Measurements from ENCODE around the gene SORCS2. TPM values are rescaled to one million over a fixed set of nuclear protein-coding genes. Genes with fewer than 3 reads are reported as not detected.

SORCS2 gene
- total and polyA plus RNA-seq, 8 donors: 4.6 to 9.7 (median 7.2) TPM

GRCh38 chr4:7233601-7234000 is 41.3 kb downstream of the SORCS2 start:
- ATAC-seq (no peak), DNase-seq (no peak)
- Histone ChIP-seq H3K9me3 (peaks cover 0 to 6% of the 10 kb centered on the region in 2 donors), H3K4me1 (no peaks in the 10 kb centered on the region), H3K27me3 (peaks cover 0 to 6% of the 10 kb centered on the region in 2 donors), H3K4me3 (no peak overlapping the region), H3K27ac (no peak overlapping the region), H3K36me3 (no peaks in the 10 kb centered on the region)
- intact Hi-C loops (cut with DNase I): no loop called here
- TF ChIP-seq CTCF (IDR thresholded peaks at IDR 0.05): no peak

- intact Hi-C loops (cut with DNase I): no loop called here
- Histone ChIP-seq H3K36me3 (no peaks in the 10 kb centered on the region), H3K27me3 (peaks cover 0 to 6% of the 10 kb centered on the region in 2 donors), H3K9me3 (peaks cover 0 to 8% of the 10 kb centered on the region in 2 donors), H3K4me3 (no peak overlapping the region), H3K4me1 (no peaks in the 10 kb centered on the region), H3K27ac (no peak overlapping the region)
- DNase-seq: peak in 1 of 4 donors; percentile 49
- ATAC-seq: no peak
- TF ChIP-seq CTCF (IDR thresholded peaks at IDR 0.05): no peak
These were observed 42.2 kb downstream of the SORCS2 start for GRCh38 chr4:7234355-7235029.

GRCh38 chr4:7235030-7235380 is 42.7 kb downstream of the SORCS2 start:
- no peak for ATAC-seq

GRCh38 chr4:7236847-7237246 is 44.5 kb downstream of the SORCS2 start:
- Histone ChIP-seq H3K4me3 (no peak overlapping the region), H3K27me3 (peaks cover 0 to 12% of the 10 kb centered on the region in 2 donors), H3K36me3 (no peaks in the 10 kb centered on the region), H3K27ac (no peak overlapping the region), H3K4me1 (no peaks in the 10 kb centered on the region), H3K9me3 (peaks cover 0 to 8% of the 10 kb centered on the region in 2 donors)
- no peak for TF ChIP-seq CTCF (IDR thresholded peaks at IDR 0.05)
- DNase-seq (peak in 1 of 4 donors; percentile 31), ATAC-seq (no peak)
- intact Hi-C loops (cut with DNase I): no loop called here

More at GRCh38 chr4:7235030-7235380, 42.7 kb downstream of the SORCS2 start:
- H3K4me3 ChIP-seq: no peak overlapping the region
- no peak for TF ChIP-seq CTCF (IDR thresholded peaks at IDR 0.05)
- no peaks in the 10 kb centered on the region for H3K36me3 ChIP-seq
- DNase-seq: peak in 1 of 4 donors; percentile 67
- intact Hi-C loops (cut with DNase I): no loop called here
- no peaks in the 10 kb centered on the region for H3K4me1 ChIP-seq
- H3K27ac ChIP-seq: no peak overlapping the region
- H3K9me3 ChIP-seq: peaks cover 0 to 8% of the 10 kb centered on the region in 2 donors
- H3K27me3 ChIP-seq: peaks cover 0 to 6% of the 10 kb centered on the region in 2 donors

- no peak overlapping the region for H3K4me3 ChIP-seq
- TF ChIP-seq CTCF (IDR thresholded peaks at IDR 0.05): no peak
- DNase-seq: no peak
- H3K36me3 ChIP-seq: no peaks in the 10 kb centered on the region
- no peak for ATAC-seq
- H3K27ac ChIP-seq: no peak overlapping the region
- H3K9me3 ChIP-seq: peaks cover 0 to 8% of the 10 kb centered on the region in 2 donors
- H3K27me3 ChIP-seq: peaks cover 0 to 12% of the 10 kb centered on the region in 2 donors
- intact Hi-C loops (cut with DNase I): no loop called here
- H3K4me1 ChIP-seq: no peaks in the 10 kb centered on the region
These were observed 45.5 kb downstream of the SORCS2 start for GRCh38 chr4:7237873-7238272.

Measured in left lung (tissue), 10 donors.